CD14-positive monocyte (primary cell): ENCODE results near the gene GNPTAB. TPM values are rescaled to one million over a fixed set of nuclear protein-coding genes. Genes with fewer than 3 reads are reported as not detected.

Experiments
- DNase-seq, 3 donors: peaks; one replicate each; pipeline ENCODE4 v3.0.0-alpha.2; 2011 to 2022
- H2AFZ ChIP-seq: 2 replicates; pipeline ENCODE4 v1.6.0; 2012; ENCODE audit warnings: mild to moderate bottlenecking, low read depth, low read length, inconsistent platforms; ENCODE audit not compliant: insufficient read depth, poor library complexity, severe bottlenecking
- H3K27ac ChIP-seq, 2 donors: 1 replicate in 1 of 2; 2 replicates in 1 of 2; pipeline ENCODE4 v1.5.1; 2012 to 2013; ENCODE audit warnings: low read length in 2 of 2, control low read depth in 1 of 2, inconsistent platforms in 1 of 2, low read depth in 1 of 2, mild to moderate bottlenecking in 1 of 2
- H3K27me3 ChIP-seq, 2 donors: one replicate each; pipeline versions ENCODE4 v1.6.0 to v1.6.1; 2011 to 2013; ENCODE audit warnings: low read length in 2 of 2; ENCODE audit not compliant: control insufficient read depth in 2 of 2, insufficient read depth in 2 of 2
- H3K36me3 ChIP-seq, 2 donors: replicated peaks in 1 of 2; 1 replicate in 1 of 2; 2 replicates in 1 of 2; pipeline versions ENCODE4 v1.5.1 to v1.6.1; 2012 to 2013; ENCODE audit warnings: low read length in 2 of 2, control low read depth in 1 of 2, inconsistent platforms in 1 of 2, mild to moderate bottlenecking in 1 of 2; ENCODE audit not compliant: insufficient read depth in 2 of 2, control insufficient read depth in 1 of 2
- H3K4me1 ChIP-seq, 2 donors: 1 replicate in 1 of 2; 2 replicates in 1 of 2; pipeline versions ENCODE4 v1.5.1 to v1.6.1; 2012 to 2013; ENCODE audit warnings: low read length in 2 of 2, control low read depth in 1 of 2, inconsistent platforms in 1 of 2, mild to moderate bottlenecking in 1 of 2, moderate library complexity in 1 of 2; ENCODE audit not compliant: insufficient read depth in 2 of 2, control insufficient read depth in 1 of 2
- H3K4me2 ChIP-seq: replicated peaks from 2 replicates; pipeline ENCODE3; 2012; ENCODE audit warnings: low read length, moderate library complexity, mild to moderate bottlenecking; ENCODE audit not compliant: poor library complexity, severe bottlenecking; ENCODE audit errors: extremely low read depth
- H3K4me3 ChIP-seq, 3 experiments: fragments of 200-600 bp in 1 of 3; sonication (generic) in 1 of 3; replicated peaks in 1 of 3; 1 replicate in 2 of 3; 2 replicates in 1 of 3; pipeline ENCODE4 v1.5.1; 2011 to 2013; ENCODE audit warnings: low read length in 3 of 3, mild to moderate bottlenecking in 3 of 3, control low read depth in 2 of 3, low read depth in 2 of 3, inconsistent platforms in 1 of 3, moderate library complexity in 1 of 3
- H3K79me2 ChIP-seq: 2 replicates; pipeline ENCODE4 v1.6.0; 2012; ENCODE audit warnings: mild to moderate bottlenecking, control low read depth, inconsistent platforms, low read length, moderate library complexity; ENCODE audit not compliant: insufficient read depth
- H3K9ac ChIP-seq: 2 replicates; pipeline ENCODE4 v1.6.0; 2017; ENCODE audit warnings: low read length, mild to moderate bottlenecking; ENCODE audit not compliant: insufficient read depth, poor library complexity, severe bottlenecking
- H3K9me3 ChIP-seq, 2 donors: replicated peaks in 1 of 2; 1 replicate in 1 of 2; 2 replicates in 1 of 2; pipeline versions ENCODE4 v1.5.1 to v1.6.1; 2012 to 2013; ENCODE audit warnings: low read length in 2 of 2, control low read depth in 1 of 2; ENCODE audit not compliant: control insufficient read depth in 1 of 2, insufficient read depth in 1 of 2
- H4K20me1 ChIP-seq: 2 replicates; pipeline ENCODE4 v1.6.0; 2012; ENCODE audit warnings: mild to moderate bottlenecking, low read length, control low read depth, moderate library complexity; ENCODE audit not compliant: insufficient read depth
- H3K27ac Mint-ChIP-seq, 7 donors: one replicate each; pipeline ENCODE4 v1.8.0; 2020; ENCODE audit warnings: mild to moderate bottlenecking in 7 of 7, mixed read lengths in 7 of 7, moderate library complexity in 6 of 7, inconsistent platforms in 2 of 7
- H3K27me3 Mint-ChIP-seq, 3 donors: one replicate each; pipeline ENCODE4 v1.8.0; 2021 to 2022; ENCODE audit warnings: low read depth in 3 of 3, mild to moderate bottlenecking in 3 of 3, mixed read lengths in 3 of 3, moderate library complexity in 3 of 3, inconsistent platforms in 1 of 3
- H3K36me3 Mint-ChIP-seq, 2 donors: one replicate each; pipeline ENCODE4 v1.8.0; 2020; ENCODE audit warnings: mixed read lengths in 2 of 2, inconsistent platforms in 1 of 2, mild to moderate bottlenecking in 1 of 2
- H3K4me1 Mint-ChIP-seq: one replicate; pipeline ENCODE4 v1.8.0; 2020; ENCODE audit warnings: mild to moderate bottlenecking, mixed read lengths
- H3K4me3 Mint-ChIP-seq, 2 donors: one replicate each; pipeline ENCODE4 v1.8.0; 2020; ENCODE audit warnings: mild to moderate bottlenecking in 2 of 2, mixed read lengths in 2 of 2, moderate library complexity in 1 of 2
- H3K9me3 Mint-ChIP-seq, 7 donors: one replicate each; pipeline ENCODE4 v1.8.0; 2020 to 2022; ENCODE audit warnings: mixed read lengths in 7 of 7, mild to moderate bottlenecking in 6 of 7, moderate library complexity in 6 of 7, inconsistent platforms in 2 of 7
- WGBS: methylation state at CpG from one replicate; pipeline ENCODE4 v1.1.5; 2013; ENCODE audit warnings: missing lambda C conversion rate; ENCODE audit not compliant: insufficient coverage; 5-methylcytosine and 5-hydroxymethylcytosine counted together
- intact Hi-C, 2 donors: fragments of 100-400 bp; cut with micrococcal nuclease; formaldehyde crosslinking; loops; one replicate each; pipeline versions ENCODE4 v1.15.0 to v1.15.1; 2023
- polyA plus RNA-seq, 3 donors: library from polyadenylated mRNA; depleted of rRNA in 1 of 3; unstranded in 2 of 3; stranded (reverse) in 1 of 3; fragments of 300-500 nt in 2 of 3; fragments of >200 nt in 1 of 3; fragmentation: Illumina TruSeq in 2 of 3; gene quantifications; 1 replicate in 2 of 3; 2 replicates in 1 of 3; pipeline ENCODE4 v1.2.3, GENCODE V29; 2012 to 2021
- TF ChIP-seq, protein P1 (sequence below): fragments of 200-600 bp; IDR thresholded peaks from one replicate; pipeline ENCODE4 v1.8.0; 2022; ENCODE audit warnings: antibody characterized with exemption, mild to moderate bottlenecking

GNPTAB gene
- polyA plus RNA-seq, 3 donors = 14.4 to 29.1 (median 24.1) TPM

GRCh38 chr12:101876861-101877805 lies 46.4 kb upstream of the GNPTAB start, which contains the start of gene DRAM1:
TSS of gene DRAM1 (plus strand) at chr12:101877580. CDS start at chr12:101877790, 210 bp downstream.
- intact Hi-C loops = loop anchor here in 1 of 2 donors (5.0 kb wide), 1 partner anchor 35 kb away; no protein-coding TSS in a partner anchor
- peaks cover 0 to 3% (median 0%) of the 10 kb centered on the region in 3 donors for H3K27me3 Mint-ChIP-seq
- H3K4me3 Mint-ChIP-seq = peak within 1 kb of the TSS; percentile 95 to 99
- H3K4me3 ChIP-seq = peak within 1 kb of the TSS; percentile 91 to 96 (median 95)
- peaks cover 56 to 69% of the 10 kb centered on the region in 2 donors for H3K4me1 ChIP-seq
- H2AFZ ChIP-seq = peak within 1 kb of the TSS; percentile 97
- peaks cover 44% of the 10 kb centered on the region for H3K79me2 ChIP-seq
- peak within 1 kb of the TSS; percentile 82 for H3K4me2 ChIP-seq
- peaks cover 61% of the 10 kb centered on the region for H3K4me1 Mint-ChIP-seq
- H3K27ac Mint-ChIP-seq = peak within 1 kb of the TSS; percentile 95 to 99 (median 98)
- peaks cover 0 to 2% (median 0%) of the 10 kb centered on the region in 7 donors for H3K9me3 Mint-ChIP-seq
- under 1% methylated on average over 93 of the region's 105 CpGs for WGBS
- no peaks in the 10 kb centered on the region for H3K9me3 ChIP-seq
- H3K9ac ChIP-seq = peak within 1 kb of the TSS; percentile 97
- peaks cover 14 to 15% of the 10 kb centered on the region in 2 donors for H3K36me3 Mint-ChIP-seq
- peak; percentile 90 to 95 (median 93) for DNase-seq
- TF ChIP-seq, protein P1, sequence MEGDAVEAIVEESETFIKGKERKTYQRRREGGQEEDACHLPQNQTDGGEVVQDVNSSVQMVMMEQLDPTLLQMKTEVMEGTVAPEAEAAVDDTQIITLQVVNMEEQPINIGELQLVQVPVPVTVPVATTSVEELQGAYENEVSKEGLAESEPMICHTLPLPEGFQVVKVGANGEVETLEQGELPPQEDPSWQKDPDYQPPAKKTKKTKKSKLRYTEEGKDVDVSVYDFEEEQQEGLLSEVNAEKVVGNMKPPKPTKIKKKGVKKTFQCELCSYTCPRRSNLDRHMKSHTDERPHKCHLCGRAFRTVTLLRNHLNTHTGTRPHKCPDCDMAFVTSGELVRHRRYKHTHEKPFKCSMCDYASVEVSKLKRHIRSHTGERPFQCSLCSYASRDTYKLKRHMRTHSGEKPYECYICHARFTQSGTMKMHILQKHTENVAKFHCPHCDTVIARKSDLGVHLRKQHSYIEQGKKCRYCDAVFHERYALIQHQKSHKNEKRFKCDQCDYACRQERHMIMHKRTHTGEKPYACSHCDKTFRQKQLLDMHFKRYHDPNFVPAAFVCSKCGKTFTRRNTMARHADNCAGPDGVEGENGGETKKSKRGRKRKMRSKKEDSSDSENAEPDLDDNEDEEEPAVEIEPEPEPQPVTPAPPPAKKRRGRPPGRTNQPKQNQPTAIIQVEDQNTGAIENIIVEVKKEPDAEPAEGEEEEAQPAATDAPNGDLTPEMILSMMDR = no peak
- no peaks in the 10 kb centered on the region for H3K27me3 ChIP-seq
- peak within 1 kb of the TSS; percentile 95 to 96 for H3K27ac ChIP-seq
- peaks cover 0 to 7% of the 10 kb centered on the region in 2 donors for H3K36me3 ChIP-seq
- H4K20me1 ChIP-seq = peaks cover 3% of the 10 kb centered on the region

DNA sequence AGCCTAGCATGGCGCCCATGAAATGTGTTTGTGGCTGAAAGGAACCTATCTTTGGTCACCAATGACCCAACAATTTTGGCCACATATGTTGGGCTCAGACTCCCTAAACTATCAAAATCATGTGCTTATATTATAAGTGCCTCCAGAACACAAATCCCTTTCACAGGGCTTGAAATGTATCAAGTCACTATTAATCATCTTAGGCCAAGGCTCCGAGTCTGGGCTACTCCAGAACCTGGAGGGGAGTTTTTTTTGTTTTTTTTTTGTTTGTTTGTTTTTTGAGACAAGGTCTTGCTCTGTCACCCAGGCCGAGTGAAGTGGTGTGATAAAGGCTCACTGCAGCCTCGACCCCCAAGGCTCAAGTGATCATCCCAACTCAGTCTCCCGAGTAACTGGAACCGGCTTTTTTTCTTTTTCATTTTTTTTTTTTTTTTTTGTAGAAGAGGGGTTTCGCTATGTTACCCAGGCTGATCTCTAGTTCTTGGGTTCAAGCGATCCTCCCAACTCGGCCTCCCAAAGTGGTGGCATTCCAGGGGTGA lies 45.6 kb upstream of the GNPTAB start:
- intact Hi-C loops = loop anchor here in 1 of 2 donors (5.0 kb wide), 1 partner anchor 34 kb away; no protein-coding TSS in a partner anchor
- H3K27ac ChIP-seq = peak overlapping the region; percentile 95 to 96
- peak overlapping the region; percentile 97 for H2AFZ ChIP-seq

More for the DNA sequence above, 45.6 kb upstream of the GNPTAB start:
- no peaks in the 10 kb centered on the region for H3K27me3 ChIP-seq
- Mint-ChIP-seq H3K9me3 (peaks cover 0 to 2% (median 0%) of the 10 kb centered on the region in 7 donors), H3K4me3 (peak overlapping the region; percentile 90 to 95), H3K27me3 (peaks cover 0 to 3% (median 0%) of the 10 kb centered on the region in 3 donors), H3K27ac (peak overlapping the region; percentile 91 to 96 (median 95)), H3K4me1 (peaks cover 57% of the 10 kb centered on the region), H3K36me3 (peaks cover 10% of the 10 kb centered on the region in 2 donors)
- TF ChIP-seq, protein P1 = no peak
- peaks cover 56 to 65% of the 10 kb centered on the region in 2 donors for H3K4me1 ChIP-seq
- peak overlapping the region; percentile 97 for H3K9ac ChIP-seq
- peaks cover 0 to 3% of the 10 kb centered on the region in 2 donors for H3K36me3 ChIP-seq
- no peaks in the 10 kb centered on the region for H3K9me3 ChIP-seq
- peak overlapping the region; percentile 66 to 96 (median 91) for H3K4me3 ChIP-seq
- H3K4me2 ChIP-seq = peak overlapping the region; percentile 82
- 37% methylated on average over 3 of the region's 9 CpGs for WGBS
- peaks cover 37% of the 10 kb centered on the region for H3K79me2 ChIP-seq
- H4K20me1 ChIP-seq = peaks cover 1% of the 10 kb centered on the region
- peak in 1 of 3 donors; percentile 44 for DNase-seq
